Measurements from ENCODE around the gene TMEM218.

- TF ChIP-seq, protein P1, sequence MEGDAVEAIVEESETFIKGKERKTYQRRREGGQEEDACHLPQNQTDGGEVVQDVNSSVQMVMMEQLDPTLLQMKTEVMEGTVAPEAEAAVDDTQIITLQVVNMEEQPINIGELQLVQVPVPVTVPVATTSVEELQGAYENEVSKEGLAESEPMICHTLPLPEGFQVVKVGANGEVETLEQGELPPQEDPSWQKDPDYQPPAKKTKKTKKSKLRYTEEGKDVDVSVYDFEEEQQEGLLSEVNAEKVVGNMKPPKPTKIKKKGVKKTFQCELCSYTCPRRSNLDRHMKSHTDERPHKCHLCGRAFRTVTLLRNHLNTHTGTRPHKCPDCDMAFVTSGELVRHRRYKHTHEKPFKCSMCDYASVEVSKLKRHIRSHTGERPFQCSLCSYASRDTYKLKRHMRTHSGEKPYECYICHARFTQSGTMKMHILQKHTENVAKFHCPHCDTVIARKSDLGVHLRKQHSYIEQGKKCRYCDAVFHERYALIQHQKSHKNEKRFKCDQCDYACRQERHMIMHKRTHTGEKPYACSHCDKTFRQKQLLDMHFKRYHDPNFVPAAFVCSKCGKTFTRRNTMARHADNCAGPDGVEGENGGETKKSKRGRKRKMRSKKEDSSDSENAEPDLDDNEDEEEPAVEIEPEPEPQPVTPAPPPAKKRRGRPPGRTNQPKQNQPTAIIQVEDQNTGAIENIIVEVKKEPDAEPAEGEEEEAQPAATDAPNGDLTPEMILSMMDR (IDR thresholded peaks at IDR 0.05; ENCODE audit: extremely low read depth in 1 of 2, insufficient read depth in 1 of 2, low read depth in 1 of 2, low read length in 2 of 2) = no peak
- no peak for TF ChIP-seq EZH2 (IDR thresholded peaks at IDR 0.05; ENCODE audit: borderline replicate concordance, low read depth, low read length, severe bottlenecking)
Observed at GRCh38 chr11:125078516-125079140, 32.8 kb downstream of the TMEM218 start.
